Neural cell (in vitro differentiated cells): ENCODE results near the gene NTN4.

Source experiments
- EZH2 ChIP-seq: fragments of 200-600, 300-800 bp; shearing (Covaris generic), sonication (generic); IDR thresholded peaks from 2 replicates; pipeline ENCODE4 v1.6.1; 2014; ENCODE audit warnings: antibody characterized with exemption, low read length, borderline replicate concordance, mild to moderate bottlenecking; ENCODE audit not compliant: insufficient read depth, poor library complexity, severe bottlenecking
- RAD21 ChIP-seq: fragments of 450-650 bp; conservative IDR thresholded peaks from 2 replicates; pipeline ENCODE4 v1.6.1; 2014; ENCODE audit warnings: antibody characterized with exemption, mild to moderate bottlenecking, moderate library complexity
- TF ChIP-seq, protein P1 (sequence below): fragments of 450-650 bp; IDR thresholded peaks from 2 replicates; pipeline ENCODE4 v1.5.1; 2014; ENCODE audit warnings: antibody characterized with exemption, mild to moderate bottlenecking, moderate library complexity; ENCODE audit not compliant: poor library complexity, severe bottlenecking

DNA sequence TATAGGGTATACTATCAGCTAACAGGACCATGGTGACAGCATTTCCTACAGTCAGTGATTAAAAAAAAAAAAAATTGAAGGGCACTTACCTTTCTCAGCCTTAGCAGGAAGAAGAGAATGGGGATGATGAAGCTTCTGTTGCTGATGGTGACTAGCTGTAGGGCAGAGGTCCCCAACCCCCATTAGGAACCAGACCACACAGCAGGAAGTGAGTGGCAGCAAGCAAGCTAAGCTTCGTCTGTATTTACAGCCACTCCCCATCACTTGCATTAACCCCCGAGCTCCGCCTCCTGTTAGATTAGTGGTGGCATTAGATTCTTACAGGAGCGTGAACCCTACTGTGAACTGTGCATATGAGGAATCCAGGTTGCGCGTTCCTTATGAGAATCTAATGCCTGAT, 148.0 kb downstream of the NTN4 start:
- no peak for TF ChIP-seq RAD21
- TF ChIP-seq EZH2, result no peak
- TF ChIP-seq, protein P1, sequence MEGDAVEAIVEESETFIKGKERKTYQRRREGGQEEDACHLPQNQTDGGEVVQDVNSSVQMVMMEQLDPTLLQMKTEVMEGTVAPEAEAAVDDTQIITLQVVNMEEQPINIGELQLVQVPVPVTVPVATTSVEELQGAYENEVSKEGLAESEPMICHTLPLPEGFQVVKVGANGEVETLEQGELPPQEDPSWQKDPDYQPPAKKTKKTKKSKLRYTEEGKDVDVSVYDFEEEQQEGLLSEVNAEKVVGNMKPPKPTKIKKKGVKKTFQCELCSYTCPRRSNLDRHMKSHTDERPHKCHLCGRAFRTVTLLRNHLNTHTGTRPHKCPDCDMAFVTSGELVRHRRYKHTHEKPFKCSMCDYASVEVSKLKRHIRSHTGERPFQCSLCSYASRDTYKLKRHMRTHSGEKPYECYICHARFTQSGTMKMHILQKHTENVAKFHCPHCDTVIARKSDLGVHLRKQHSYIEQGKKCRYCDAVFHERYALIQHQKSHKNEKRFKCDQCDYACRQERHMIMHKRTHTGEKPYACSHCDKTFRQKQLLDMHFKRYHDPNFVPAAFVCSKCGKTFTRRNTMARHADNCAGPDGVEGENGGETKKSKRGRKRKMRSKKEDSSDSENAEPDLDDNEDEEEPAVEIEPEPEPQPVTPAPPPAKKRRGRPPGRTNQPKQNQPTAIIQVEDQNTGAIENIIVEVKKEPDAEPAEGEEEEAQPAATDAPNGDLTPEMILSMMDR, result no peak
